Adrenal gland (tissue), 5 donors: ENCODE results near the gene G6PD.
"Not testable (repeated sequence)": the region's sequence is repeated elsewhere in the genome, so short reads cannot be mapped to it uniquely, and the experiment has no call there.

ENCODE experiments used
- POLR2A ChIP-seq, 2 donors: fragments of 450-650 bp; IDR thresholded peaks; one replicate each; pipeline ENCODE4 v1.6.1; 2017; ENCODE audit warnings: antibody characterized with exemption in 2 of 2, mild to moderate bottlenecking in 2 of 2, moderate library complexity in 1 of 2
- TF ChIP-seq, protein P1 (sequence below), 6 experiments: fragments of 450-650 bp in 4 of 6; fragments of 200-600 bp in 2 of 6; sonication (generic) in 1 of 6; IDR thresholded peaks; 1 replicate in 5 of 6; 2 replicates in 1 of 6; pipeline versions ENCODE4 v1.5.1 to v1.8.0; 2016 to 2021; ENCODE audit warnings: antibody characterized with exemption in 6 of 6, mild to moderate bottlenecking in 2 of 6, moderate library complexity in 1 of 6
- donor health status: DM: no; HTN: no; CAD: no.

DNA sequence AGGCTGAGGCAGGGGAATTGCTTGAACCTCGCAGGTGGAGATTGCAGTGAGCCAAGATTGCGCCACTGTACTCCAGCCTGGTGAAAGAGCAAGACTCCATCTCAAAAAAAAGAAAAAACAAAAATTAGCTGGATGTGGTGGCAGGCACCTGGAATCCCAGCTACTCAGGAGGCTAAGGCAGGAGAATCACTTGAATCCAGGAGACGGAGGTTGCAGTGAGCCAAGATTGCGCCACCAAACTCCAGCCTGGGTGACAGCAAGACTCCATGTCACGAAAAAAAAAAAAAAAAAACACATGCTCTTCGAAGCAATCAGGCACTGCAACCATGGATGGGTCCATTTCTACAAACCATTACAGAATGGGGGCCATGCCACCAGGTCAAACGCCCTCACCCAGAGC is 6.3 kb downstream of the G6PD start:
- TF ChIP-seq, protein P1, sequence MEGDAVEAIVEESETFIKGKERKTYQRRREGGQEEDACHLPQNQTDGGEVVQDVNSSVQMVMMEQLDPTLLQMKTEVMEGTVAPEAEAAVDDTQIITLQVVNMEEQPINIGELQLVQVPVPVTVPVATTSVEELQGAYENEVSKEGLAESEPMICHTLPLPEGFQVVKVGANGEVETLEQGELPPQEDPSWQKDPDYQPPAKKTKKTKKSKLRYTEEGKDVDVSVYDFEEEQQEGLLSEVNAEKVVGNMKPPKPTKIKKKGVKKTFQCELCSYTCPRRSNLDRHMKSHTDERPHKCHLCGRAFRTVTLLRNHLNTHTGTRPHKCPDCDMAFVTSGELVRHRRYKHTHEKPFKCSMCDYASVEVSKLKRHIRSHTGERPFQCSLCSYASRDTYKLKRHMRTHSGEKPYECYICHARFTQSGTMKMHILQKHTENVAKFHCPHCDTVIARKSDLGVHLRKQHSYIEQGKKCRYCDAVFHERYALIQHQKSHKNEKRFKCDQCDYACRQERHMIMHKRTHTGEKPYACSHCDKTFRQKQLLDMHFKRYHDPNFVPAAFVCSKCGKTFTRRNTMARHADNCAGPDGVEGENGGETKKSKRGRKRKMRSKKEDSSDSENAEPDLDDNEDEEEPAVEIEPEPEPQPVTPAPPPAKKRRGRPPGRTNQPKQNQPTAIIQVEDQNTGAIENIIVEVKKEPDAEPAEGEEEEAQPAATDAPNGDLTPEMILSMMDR (IDR thresholded peaks at IDR 0.05) = not testable (repeated sequence)
- TF ChIP-seq POLR2A (IDR thresholded peaks at IDR 0.05) = not testable (repeated sequence)
